COR-L47 (cell line): ENCODE data around the gene ARHGAP26.
"Not testable (repeated sequence)": the region's sequence is repeated elsewhere in the genome, so short reads cannot be mapped to it uniquely, and the experiment has no call there.

Experiments
- DNase-seq: peaks from one replicate; lab custom pipeline; 2025; lab: John Stamatoyannopoulos, UW

Gene ARHGAP26

GRCh38 chr5:142904416-142904815 is 134.2 kb downstream of the ARHGAP26 start:
- no peak for DNase-seq

DNA sequence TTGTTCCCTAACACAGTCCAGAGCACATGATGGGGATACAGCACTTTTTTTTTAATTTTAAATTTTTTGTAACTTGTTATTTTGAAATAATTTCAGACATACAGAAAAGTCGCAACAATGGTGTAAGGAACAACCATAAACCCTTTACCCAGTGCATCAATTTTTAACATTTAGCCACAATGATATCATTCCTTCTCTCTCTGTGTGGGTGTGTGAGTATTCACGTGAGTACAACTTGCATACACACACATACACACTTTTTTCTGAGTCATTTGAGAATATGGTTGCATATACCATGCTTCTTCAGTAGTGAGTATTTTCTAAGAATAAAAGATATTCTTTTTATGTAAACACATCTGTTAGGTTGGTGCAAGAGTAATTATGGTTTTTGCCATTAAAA is 135.2 kb downstream of the ARHGAP26 start:
- no peak for DNase-seq

DNA sequence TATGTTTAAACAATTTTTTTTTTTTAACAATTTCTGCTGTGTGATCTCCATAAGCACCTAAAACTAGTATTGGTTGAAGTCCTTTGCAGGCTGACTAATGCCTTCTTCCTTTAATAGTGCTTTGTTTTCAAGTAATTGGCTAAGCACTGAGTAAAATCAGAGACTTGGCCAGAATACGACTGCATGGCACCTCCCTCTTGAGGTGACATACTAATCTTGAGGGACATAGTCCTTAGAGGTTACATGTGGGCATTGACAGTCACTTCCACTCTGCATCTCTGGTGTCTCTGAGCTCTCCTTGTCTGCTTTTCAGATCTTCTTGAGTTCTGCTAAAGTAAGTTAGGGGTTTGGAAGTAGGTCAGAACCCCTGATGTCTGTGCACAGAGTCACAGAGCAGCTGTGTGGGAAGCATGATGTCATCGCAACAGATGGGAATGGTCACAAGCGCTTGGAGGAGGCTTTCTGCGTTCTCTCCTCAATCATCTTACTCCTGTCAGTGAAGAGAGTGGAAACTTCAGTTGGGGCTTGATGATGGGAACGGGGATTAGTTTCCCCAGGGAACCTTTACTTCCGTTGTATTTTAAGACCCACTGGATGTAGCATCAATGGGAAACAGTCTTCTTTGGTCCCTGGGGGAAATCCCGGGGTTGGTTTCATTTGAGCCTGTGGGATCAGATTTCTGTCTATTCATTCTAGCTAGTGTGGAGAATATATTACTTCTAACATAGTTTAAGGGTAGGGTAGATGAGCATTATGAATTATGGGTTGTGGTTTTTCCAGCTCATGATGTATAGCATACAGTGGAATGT is 136.9 kb downstream of the ARHGAP26 start:
- DNase-seq = no peak

GRCh38 chr5:142908659-142909058 is 138.5 kb downstream of the ARHGAP26 start:
- no peak for DNase-seq

DNA sequence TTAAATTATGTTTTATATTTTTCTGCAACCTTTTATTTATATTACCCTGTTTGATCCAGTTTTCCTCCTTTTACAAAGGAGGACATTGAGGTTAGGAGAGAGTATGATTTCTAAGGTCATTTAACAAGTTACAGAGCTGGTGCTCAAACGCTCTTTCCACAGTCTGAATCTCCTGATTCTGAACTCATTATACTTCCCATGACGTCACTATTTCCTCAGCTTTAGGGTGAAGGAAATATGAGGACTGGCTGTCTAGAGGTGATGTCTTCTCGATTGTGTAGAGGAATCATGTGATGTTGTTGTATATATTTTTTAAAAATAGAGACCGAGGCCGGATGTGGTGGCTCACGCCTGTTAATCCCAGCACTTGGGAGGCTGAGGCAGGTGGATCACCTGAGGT is 140.0 kb downstream of the ARHGAP26 start:
- DNase-seq = no peak

- DNase-seq = no peak
These were observed 141.0 kb downstream of the ARHGAP26 start for GRCh38 chr5:142911170-142911569.

- no peak for DNase-seq
These were observed 141.6 kb downstream of the ARHGAP26 start for GRCh38 chr5:142911775-142912174.

DNA sequence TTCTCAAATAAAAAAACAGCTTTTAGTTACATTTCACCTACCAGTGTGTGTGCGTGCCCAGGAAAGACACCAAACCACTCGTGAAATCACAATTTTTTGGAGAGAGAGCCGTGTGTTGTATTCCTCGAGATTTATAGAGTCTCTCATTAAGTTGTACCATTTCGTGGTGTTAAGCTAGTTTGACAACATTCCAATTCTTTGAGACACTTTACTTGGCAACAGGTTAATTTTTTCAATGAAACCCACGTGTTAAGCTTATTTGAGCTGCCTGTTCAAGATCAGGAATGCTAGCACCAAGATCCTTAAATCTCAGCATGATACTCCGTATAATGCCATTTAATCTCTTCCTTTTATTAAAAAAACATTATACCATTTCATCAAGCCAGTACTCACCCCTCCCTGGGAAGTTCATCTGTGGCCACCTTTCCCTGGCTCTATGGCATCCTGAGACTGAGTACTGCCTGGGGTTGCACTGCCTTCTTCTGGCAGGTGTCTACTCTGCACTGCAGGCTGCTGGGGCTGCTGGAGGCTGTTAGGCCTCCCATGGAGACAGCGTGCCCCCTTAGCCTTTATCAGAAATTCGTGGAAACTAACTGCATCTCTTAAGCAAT is 143.7 kb downstream of the ARHGAP26 start:
- DNase-seq = no peak

- DNase-seq = no peak
These were observed 144.9 kb downstream of the ARHGAP26 start for GRCh38 chr5:142915038-142915437.

- peak; percentile 12 for DNase-seq
These were observed 145.7 kb downstream of the ARHGAP26 start for GRCh38 chr5:142915813-142916424.

GRCh38 chr5:142918959-142919635 is 148.9 kb downstream of the ARHGAP26 start:
- no peak for DNase-seq

DNA sequence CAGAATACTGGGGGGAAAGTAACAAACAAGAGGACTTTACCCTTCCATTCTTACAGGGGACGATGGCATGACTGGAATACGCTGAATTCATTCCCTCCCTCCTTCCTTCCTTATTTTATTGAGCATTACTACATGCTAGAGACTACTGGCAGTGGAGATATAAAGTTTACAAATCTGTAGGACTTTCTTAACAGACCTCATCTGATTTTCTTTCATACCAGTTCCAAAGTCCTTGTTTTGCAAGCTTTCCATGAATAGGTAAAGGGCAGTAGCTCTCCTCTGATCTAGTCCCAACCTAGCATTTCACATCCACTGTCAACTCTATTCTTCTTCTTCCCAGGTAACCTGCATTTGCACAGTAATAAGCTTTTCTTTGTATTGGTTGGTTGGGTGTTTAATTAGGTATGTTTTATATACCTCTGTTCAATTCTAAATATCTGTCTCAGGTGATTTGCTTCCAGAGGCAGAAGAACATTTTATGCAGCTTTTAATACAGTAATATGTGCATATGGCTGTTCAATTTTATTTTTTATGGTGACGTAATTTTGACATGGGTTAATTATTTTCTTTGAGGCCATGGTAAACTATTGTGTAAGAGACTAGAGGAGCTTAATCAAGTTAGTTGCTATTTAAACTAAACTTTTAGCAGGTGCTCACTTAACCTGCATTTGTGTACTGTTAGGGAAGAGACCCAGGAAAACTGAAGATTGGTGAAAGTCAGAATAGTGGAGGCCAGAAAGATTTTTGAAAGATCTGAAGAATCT is 150.9 kb downstream of the ARHGAP26 start:
- no peak for DNase-seq

DNA sequence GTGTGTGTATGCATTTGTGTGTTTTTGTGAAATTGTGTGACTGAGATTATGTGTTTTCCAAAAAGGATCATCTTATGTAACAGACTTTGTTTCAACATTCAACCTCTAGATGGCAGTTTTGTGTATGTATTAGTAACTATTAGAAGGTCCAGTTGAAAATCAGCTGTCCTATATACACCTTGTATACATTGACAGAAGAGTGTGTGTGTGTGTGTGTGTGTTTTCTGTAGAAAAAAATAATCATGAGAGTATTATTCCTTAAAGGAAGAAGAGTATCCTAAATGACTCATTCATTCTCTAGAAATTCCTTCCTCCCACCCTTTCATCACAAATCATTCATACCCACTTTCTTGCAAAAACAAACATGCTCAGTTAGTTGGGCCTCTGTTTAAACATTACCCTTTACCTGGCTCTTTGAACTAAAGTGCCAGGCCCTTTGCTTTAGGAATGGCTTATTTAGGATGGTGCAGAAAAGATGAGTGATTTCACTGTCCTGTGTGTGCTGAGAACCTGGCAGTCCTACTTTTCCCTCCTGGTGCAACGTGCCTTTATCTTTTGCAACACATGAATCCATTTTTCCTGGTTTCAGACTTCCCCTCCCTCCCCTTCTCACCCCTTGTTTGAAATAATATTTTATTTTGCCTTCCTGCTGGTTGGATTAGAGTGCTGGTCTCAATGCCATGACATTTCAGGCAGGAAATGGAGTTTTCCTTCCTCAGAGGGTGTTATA is 152.2 kb downstream of the ARHGAP26 start:
- DNase-seq = peak; percentile 40

GRCh38 chr5:142924135-142924883 is 154.1 kb downstream of the ARHGAP26 start:
- DNase-seq = no peak

DNA sequence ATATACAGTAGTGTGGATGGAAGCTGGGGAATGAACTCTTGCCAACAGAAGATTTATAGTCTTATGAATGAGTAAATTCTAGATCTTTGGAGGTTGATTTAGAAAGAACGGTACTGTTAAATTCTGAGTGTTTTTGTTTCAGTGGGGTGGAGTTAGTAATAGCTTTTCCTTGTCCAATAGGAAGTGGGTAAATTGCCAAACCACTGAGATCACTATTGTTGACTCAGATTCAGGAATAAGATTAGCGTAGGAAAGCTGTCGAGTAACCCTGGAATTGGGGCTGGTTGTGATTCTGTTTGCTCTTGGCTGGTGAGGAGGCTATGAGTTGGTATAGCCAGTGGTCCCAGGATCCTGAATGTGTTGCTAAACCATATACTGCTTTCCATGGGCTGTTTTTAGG is 155.6 kb downstream of the ARHGAP26 start:
- no peak for DNase-seq

GRCh38 chr5:142926549-142926948 is 156.4 kb downstream of the ARHGAP26 start:
- no peak for DNase-seq

DNA sequence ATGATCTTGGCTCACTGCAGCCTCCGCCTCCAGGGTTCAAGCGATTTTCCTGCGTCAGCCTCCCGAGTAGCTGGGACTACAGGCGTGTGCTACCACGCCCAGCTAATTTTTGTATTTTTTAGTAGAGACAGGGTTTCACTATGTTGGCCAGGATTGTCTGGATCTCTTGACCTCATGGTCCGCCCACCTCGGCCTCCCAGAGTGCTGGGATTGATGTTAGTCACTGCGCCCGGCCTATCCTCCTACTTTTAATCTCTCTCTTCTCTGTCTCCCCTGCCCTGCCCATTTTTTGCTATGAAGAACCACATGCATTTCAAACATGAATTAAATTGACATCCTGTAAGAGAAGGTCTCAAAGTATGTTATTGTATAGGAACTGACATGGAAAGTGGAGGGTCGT is 158.8 kb downstream of the ARHGAP26 start:
- not testable (repeated sequence) for DNase-seq

- DNase-seq = no peak
These were observed 159.4 kb downstream of the ARHGAP26 start for GRCh38 chr5:142929587-142929986.

GRCh38 chr5:142930395-142931110 is 160.4 kb downstream of the ARHGAP26 start:
- DNase-seq = no peak
